Measurements from ENCODE around the gene ADGRA1.
"Not testable (repeated sequence)": the region's sequence is repeated elsewhere in the genome, so short reads cannot be mapped to it uniquely, and the experiment has no call there.

The ADGRA1 gene, protein sequence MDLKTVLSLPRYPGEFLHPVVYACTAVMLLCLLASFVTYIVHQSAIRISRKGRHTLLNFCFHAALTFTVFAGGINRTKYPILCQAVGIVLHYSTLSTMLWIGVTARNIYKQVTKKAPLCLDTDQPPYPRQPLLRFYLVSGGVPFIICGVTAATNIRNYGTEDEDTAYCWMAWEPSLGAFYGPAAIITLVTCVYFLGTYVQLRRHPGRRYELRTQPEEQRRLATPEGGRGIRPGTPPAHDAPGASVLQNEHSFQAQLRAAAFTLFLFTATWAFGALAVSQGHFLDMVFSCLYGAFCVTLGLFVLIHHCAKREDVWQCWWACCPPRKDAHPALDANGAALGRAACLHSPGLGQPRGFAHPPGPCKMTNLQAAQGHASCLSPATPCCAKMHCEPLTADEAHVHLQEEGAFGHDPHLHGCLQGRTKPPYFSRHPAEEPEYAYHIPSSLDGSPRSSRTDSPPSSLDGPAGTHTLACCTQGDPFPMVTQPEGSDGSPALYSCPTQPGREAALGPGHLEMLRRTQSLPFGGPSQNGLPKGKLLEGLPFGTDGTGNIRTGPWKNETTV

DNA sequence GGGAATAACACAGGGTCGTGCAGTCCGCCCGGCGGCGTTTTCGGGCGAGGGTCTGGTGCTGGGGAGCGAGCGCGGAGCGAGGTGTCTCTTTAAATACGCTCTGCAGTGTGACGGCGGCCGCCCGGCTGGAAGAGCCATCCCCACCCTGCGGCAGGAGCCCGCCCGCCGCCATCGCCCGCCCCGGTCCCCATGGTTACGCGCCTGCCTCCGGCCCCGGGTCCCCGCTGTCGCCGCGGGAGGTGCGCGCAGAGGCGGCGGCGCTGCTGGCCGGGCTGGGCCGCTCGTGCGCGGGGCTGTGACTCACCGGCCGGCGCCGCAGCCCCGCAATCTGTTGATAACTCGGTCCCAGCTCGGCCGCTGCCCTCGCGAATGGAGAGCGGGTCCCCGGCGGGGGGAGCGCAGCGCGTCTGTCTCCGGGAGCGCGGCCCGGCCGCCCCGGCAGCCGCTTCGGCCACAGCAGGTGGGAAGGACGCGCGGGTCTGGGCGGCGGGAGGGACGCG lies at the start of gene ADGRA1:
Gene ADGRA1, plus strand, starts transcription at position 246 of the 500 bp plus-strand sequence. CDS start 986 bp downstream, outside the sequence.
- DNase-seq (ENCODE audit: low read depth): no peak

DNA sequence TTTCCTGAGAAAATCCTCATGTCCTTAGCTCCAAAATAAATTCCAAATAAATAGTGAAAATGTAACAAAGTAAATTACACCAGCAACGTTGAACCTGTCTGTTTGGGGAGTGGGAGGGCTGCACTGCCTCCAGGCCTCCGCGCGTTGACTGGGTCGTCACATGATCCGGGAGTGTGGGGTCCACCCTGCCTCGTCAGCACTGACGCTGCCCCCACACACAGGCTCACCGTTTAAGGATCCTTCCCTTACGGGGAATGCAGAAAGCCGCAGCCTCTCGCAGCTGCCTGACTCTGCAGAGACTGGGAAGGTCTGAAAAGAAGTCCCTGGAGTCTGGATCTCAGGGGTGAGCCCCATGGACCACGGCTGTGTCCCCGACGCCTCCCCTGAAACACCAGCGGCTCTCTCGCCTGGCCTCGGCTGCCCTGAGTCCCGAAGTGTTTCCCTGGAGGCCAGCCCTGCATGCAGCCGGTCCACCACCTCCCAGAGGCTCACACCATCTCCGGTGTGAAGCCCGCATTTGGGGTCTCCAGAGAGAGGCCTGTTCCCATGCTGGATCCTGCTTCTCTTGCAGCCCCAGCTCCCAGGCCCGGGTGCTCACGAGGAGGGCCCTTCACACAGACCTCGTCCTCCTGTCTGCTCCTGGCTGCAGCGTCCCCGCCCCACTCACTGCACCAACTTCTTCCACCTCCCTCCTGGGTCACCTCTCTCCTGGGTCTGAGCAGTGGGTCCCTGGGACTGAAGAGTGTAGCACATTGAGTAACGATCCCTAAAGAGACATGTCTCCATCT lies 49.5 kb upstream of the ADGRA1 start:
- no peak for DNase-seq (ENCODE audit: low read depth)

DNA sequence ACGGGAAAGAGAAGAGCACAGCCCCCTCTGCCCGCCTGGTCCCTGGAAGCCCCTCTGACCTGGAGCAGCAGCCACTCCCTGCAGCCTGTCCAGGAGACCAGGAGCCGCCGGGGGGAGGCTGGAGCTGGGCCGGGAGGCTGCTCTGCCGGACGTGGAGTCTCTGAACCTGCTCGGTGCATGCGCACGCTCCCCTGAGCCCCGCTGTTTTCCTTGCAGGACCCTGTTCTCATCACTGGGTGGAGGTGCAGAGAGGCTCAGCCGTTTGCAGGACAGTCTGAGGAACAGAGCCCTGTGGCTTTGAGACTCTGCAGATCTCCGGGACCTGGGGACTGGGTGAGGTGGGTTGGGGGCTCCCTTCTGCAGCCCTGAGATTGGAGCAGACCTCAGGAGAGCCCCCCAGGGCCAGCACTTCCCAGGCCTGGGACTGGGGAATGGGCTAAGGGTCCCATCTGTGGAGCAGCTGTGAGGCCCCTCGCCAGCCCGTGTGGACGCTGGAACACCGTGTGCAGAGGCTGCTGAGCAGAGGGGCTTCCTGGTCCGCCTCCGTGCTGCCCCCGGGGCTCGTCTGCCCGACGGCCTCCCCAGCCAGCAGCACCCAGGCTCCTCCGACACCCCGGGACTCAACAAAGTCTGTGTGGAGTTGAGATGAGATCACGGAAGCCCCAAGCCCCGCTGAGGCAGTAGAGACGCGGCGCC lies 48.5 kb upstream of the ADGRA1 start:
- DNase-seq (ENCODE audit: low read depth): no peak

DNA sequence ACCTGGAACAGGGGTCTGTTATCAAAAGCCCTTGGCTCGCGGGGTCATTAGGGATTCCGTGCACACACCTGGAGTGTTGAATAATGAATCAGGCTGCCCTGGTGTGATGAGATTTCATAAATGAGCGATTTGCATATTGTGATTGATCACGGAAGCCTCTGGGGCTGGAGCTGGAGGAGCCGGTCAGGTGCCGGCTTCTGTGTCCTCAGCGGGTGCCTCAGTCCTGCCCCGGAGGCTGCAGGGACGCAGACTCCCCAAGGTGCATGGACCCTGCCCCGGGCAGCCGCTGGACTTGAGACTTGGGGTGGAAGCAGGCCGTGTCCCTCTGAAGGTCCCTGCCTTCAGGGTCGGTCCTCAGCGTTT lies 47.9 kb upstream of the ADGRA1 start:
- no peak for DNase-seq (ENCODE audit: low read depth)

- DNase-seq (ENCODE audit: low read depth): no peak
Measured at GRCh38 chr10:133040198-133040597, 47.5 kb upstream of the ADGRA1 start.

GRCh38 chr10:133041101-133041500 lies 46.6 kb upstream of the ADGRA1 start:
- no peak for DNase-seq (ENCODE audit: low read depth)

- DNase-seq (ENCODE audit: low read depth): no peak
Measured at GRCh38 chr10:133042061-133042460, 45.7 kb upstream of the ADGRA1 start.

- no peak for DNase-seq (ENCODE audit: low read depth)
Measured at GRCh38 chr10:133042816-133043215, 44.9 kb upstream of the ADGRA1 start.

DNA sequence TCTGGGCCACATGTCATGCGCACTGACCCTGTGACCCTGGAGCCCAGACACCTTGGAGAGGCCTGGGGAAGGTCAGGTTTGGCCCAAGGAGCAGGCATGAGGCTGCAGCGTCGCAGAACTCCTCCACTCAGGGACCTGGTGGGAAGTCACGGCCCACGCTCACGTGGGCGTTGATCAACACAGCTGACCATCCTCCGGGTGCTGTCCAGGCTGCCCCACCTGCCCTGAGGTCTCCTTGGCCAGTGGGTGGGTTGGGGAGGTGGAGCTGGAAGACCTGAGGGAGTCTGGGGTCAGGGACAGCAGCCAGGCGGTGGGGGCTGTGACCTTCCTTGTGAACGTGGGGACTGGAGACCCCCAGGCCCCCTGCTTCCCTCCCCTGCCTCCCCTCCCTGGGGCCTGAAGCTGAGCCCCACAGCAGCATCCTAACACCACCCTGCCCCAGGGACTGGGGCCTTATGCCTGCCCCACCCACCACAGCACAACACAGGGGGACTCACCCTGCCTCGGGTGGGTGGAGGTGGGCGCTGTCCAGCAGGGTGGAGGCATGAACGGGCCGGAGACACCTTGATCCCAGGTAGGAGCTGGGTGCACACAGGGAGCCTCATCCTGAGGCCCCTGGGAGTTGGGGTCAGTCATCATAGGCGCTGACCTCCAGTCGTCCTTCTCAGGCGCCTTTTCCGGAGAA lies 44.0 kb upstream of the ADGRA1 start:
- no peak for DNase-seq (ENCODE audit: low read depth)

GRCh38 chr10:133044401-133044811 lies 43.3 kb upstream of the ADGRA1 start:
- DNase-seq (ENCODE audit: low read depth): no peak

DNA sequence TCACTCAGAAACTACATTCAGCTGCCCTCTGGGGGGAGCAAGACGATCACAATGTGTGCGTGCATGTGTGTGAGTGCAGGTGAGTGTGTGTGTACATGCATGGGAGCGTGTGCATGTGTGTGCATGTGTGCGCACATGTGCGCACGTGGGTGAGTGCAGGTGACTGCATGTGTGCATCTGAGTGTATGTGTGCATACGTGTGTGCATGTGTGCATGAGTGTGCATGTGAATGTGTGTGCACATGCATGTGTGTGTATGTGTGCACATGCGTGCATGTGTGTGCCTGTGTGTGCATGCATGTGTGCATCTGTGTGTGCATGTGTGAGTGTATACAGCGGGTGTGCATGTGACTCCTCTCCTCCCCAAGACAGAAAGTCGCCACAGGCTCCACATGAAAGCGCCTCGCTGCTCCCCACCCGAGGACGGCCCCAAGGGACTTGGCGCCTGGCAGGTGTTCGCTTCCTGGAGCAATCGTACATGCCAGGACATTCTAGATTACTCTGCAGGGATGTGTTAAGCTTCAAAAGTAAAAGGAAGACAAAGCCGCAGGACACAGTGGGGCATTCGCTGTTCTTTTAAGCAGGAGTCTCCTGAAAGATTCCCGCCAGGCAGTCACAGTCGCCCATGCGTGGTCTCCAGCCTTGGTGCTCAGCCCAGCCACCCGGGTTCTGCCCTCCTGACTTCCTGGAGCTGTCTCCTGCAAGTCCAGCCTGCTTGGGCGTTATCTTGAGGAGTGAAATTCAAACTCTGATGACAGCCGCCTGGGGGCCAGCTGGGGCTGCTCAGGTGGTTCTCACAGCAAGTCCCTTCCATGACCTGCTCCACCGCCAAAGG lies 42.0 kb upstream of the ADGRA1 start:
- no peak for DNase-seq (ENCODE audit: low read depth)

GRCh38 chr10:133046390-133046765 lies 41.3 kb upstream of the ADGRA1 start:
- DNase-seq (ENCODE audit: low read depth): no peak

- no peak for DNase-seq (ENCODE audit: low read depth)
Measured at GRCh38 chr10:133047526-133048123, 40.1 kb upstream of the ADGRA1 start.

DNA sequence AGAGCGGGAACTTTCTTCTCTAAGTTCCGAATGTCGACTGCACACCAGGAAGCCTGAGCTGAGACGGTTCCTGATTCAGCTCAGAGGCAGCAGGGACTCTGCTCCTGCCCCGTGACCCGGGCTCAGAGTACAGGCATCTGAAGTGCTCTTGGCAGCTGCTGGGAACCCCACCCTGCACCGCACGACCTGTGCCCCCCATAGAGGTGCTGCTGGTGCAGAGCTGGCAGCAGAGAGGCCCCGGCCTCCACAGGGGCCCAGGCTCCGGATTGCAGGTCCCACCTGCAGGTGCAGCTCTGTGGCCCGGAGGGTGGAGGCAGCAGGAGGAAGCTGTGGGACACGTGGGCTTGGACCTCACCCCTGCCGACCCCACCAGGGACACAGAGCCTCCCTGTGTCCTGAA lies 39.5 kb upstream of the ADGRA1 start:
- no peak for DNase-seq (ENCODE audit: low read depth)

DNA sequence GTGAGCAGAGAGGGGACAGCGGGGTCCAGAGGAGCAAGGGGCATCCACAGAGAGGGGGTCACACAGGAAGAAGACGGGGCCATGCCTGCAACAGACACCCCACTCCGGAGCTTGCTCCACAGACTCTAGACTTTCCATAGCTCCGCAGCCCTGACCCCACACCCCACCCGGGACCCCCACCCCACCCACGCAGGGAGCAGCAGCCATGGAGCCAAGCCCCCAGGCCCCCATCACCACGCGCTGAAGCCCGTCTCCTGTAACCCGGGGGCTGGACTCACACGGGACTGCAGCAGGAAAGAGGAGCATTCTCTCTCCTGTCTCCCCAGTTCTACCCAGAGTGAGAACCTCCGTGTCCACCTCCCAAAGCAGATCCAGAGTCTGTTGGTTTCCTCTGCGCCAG lies 38.8 kb upstream of the ADGRA1 start:
- DNase-seq (ENCODE audit: low read depth): no peak

GRCh38 chr10:133049639-133050038 lies 38.1 kb upstream of the ADGRA1 start:
- DNase-seq (ENCODE audit: low read depth): no peak

GRCh38 chr10:133050371-133050770 lies 37.4 kb upstream of the ADGRA1 start:
- no peak for DNase-seq (ENCODE audit: low read depth)

DNA sequence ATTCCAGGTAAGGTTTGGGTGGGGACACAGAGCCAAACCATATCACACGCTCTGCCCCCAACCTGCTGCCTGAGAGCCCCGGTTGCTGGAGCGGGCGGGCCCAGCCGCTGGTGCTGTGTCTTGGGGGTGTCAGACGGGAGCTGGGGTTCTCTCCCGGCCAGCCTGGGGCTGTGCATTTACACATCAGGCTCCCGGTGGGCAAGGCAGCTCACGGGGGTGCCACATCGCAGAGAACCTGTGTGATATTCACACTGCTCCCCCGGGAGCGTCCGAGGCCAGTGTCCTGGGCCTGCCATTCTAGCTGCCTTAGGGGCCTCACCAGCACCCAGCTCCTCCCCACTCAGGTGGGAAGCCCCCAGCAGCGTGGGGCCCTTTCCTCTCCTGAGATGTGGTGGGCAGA lies 35.6 kb upstream of the ADGRA1 start:
- DNase-seq (ENCODE audit: low read depth): no peak

DNA sequence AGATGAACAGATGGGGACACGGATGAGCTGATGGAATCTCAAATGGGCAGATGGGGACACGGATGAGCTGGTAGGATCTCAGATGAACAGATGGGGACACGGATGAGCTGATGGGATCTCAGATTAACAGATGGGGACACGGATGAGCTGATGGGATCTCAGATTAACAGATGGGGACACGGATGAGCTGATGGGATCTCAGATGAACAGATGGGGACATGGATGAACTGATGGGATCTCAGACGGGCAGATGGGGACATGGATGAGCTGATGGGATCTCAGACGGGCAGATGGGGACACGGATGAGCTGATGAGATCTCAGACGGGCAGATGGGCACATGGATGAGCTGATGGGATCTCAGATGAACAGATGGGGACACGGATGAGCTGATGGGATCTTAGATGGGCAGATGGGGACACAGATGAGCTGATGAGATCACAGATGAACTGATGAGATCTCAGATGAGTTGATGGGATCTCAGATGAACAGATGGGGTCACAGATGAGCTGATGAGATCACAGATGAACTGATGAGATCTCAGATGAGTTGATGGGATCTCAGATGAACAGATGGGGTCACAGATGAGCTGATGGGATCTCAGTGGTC lies 34.1 kb upstream of the ADGRA1 start:
- not testable (repeated sequence) for DNase-seq (ENCODE audit: low read depth)

DNA sequence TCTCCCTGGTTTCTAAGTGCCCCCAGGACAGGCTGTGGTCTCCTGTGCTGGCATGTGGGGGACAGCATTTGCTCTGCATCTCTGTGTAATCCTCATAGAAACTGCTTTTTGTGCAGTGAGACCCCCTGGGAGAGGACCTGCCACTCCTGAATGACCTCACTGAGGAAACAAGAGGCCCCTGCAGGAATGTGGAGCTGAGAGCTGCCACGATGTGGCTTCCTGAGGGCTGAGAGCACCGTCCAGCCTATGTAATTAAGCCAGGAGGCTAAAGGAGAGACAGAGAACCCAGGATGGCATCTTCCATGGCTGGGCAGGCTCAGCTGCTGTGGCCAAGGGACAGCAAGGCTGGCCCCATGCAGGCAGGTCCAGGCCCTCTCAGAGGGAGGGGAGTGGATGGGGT lies 32.3 kb upstream of the ADGRA1 start:
- DNase-seq (ENCODE audit: low read depth): no peak
